Measurements from ENCODE around the gene RTCA.

Gene RTCA

DNA sequence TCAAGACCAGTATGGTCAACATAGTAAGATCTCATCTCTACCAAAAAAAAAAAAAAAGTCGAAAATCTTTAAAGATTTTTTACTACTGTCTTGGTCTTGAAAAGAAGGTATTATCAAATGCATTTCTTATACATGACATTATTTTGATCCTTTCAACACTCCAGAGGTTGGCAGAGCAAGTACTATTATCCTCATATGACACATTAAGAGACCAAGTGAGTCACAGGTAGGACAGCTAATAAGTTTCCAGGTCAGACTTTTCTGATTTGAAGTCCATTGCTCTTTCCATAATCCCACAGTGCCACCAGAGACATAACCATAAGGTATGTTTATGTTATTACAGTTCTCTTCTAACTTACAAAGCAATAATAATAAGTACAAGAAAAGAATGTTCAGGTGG lies 31.6 kb upstream of the RTCA start:
- WGBS, 2 experiments = no CpG with 5 or more reads among the region's 1 CpG
- peaks cover 10% of the 10 kb centered on the region for H3K36me3 ChIP-seq (ENCODE audit: control insufficient read depth, insufficient read depth, low read length)

DNA sequence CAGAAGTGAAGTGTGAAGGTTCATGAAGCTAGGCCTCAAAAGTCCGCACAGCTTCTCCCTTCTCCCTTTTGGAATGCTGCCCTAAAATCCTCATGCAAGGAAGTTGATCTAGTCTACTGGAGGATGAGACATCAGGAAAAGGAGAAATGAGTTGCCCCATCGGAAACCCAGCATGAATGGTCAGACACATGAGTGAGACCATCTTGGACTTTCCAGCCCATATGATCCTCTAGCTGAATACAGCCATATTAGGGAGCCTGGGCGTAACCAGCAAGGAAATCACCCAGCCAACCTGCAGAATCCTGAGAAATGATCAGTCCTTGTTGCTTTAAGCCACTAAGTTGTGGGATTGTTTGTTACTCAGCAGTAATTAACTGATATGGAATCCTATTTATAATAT lies 28.9 kb upstream of the RTCA start:
- Histone ChIP-seq H3K9me3 (ENCODE audit: control insufficient read depth, low read length) (no peaks in the 10 kb centered on the region), H3K27me3 (ENCODE audit: control insufficient read depth, insufficient read depth, low read length, poor library complexity, severe bottlenecking) (no peaks in the 10 kb centered on the region), H3K27ac (ENCODE audit: insufficient read depth, low read depth, low read length, poor library complexity, severe bottlenecking) (no peak overlapping the region), H3K4me1 (ENCODE audit: control insufficient read depth, insufficient read depth, low read length) (no peaks in the 10 kb centered on the region), H3K4me3 (ENCODE audit: insufficient read depth, low read depth, low read length) (no peak overlapping the region), H3K36me3 (ENCODE audit: control insufficient read depth, insufficient read depth, low read length) (peaks cover 10% of the 10 kb centered on the region)
- WGBS, 2 experiments = 91 to 97% methylated on average over 3 of the region's 3 CpGs

More for the DNA sequence above, 31.6 kb upstream of the RTCA start:
- Histone ChIP-seq H3K27me3 (ENCODE audit: control insufficient read depth, insufficient read depth, low read length, poor library complexity, severe bottlenecking) (no peaks in the 10 kb centered on the region), H3K27ac (ENCODE audit: insufficient read depth, low read depth, low read length, poor library complexity, severe bottlenecking) (no peak overlapping the region), H3K9me3 (ENCODE audit: control insufficient read depth, low read length) (no peaks in the 10 kb centered on the region), H3K4me1 (ENCODE audit: control insufficient read depth, insufficient read depth, low read length) (no peaks in the 10 kb centered on the region), H3K4me3 (ENCODE audit: insufficient read depth, low read depth, low read length) (no peak overlapping the region)

DNA sequence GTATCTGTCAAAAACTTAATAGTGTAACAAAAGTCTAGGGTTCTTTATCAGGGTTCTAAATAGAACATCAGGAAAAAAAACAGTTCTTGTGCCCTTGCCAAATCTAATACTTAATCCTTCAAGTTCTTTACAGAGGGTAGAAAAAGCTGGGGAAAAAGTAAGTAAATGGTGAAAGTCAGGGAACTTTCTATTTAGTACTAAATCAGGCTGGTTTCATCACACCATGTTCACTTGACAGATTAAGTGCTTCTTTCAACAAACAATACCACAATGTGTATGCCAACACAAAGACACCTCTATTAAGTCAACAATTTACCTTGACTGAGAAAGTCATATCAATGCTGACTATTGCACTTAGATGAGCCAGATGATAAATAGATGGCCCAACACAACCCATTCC lies 26.1 kb upstream of the RTCA start:
- Histone ChIP-seq H3K36me3 (ENCODE audit: control insufficient read depth, insufficient read depth, low read length) (peaks cover 7% of the 10 kb centered on the region), H3K4me1 (ENCODE audit: control insufficient read depth, insufficient read depth, low read length) (no peaks in the 10 kb centered on the region), H3K27ac (ENCODE audit: insufficient read depth, low read depth, low read length, poor library complexity, severe bottlenecking) (no peak overlapping the region), H3K27me3 (ENCODE audit: control insufficient read depth, insufficient read depth, low read length, poor library complexity, severe bottlenecking) (no peaks in the 10 kb centered on the region), H3K4me3 (ENCODE audit: insufficient read depth, low read depth, low read length) (no peak overlapping the region), H3K9me3 (ENCODE audit: control insufficient read depth, low read length) (no peaks in the 10 kb centered on the region)

DNA sequence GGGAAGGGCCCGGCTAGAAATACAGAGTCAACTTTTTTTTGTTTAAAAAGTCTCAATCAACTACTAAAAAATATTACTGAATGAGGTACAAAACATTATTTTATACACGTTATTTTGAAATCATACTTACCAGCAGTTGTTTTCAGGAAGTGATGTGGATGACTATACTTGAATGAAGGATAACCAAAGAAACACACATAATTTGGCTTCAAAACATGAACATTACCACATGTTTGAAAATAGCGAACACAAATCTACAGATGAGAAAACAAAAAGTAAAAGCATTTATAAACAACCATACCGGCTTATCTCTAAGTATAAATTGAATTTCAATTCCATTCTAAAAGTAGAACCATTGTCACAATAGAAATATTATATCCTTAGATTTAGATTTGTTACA lies 25.4 kb upstream of the RTCA start:
- H3K4me1 ChIP-seq (ENCODE audit: control insufficient read depth, insufficient read depth, low read length) = no peaks in the 10 kb centered on the region
- peaks cover 7% of the 10 kb centered on the region for H3K36me3 ChIP-seq (ENCODE audit: control insufficient read depth, insufficient read depth, low read length)
- no peaks in the 10 kb centered on the region for H3K27me3 ChIP-seq (ENCODE audit: control insufficient read depth, insufficient read depth, low read length, poor library complexity, severe bottlenecking)
- no peaks in the 10 kb centered on the region for H3K9me3 ChIP-seq (ENCODE audit: control insufficient read depth, low read length)
- no peak overlapping the region for H3K27ac ChIP-seq (ENCODE audit: insufficient read depth, low read depth, low read length, poor library complexity, severe bottlenecking)
- H3K4me3 ChIP-seq (ENCODE audit: insufficient read depth, low read depth, low read length) = no peak overlapping the region
- WGBS, 2 experiments = 90 to 99% methylated on average over 2 to 3 of the region's 4 CpGs

DNA sequence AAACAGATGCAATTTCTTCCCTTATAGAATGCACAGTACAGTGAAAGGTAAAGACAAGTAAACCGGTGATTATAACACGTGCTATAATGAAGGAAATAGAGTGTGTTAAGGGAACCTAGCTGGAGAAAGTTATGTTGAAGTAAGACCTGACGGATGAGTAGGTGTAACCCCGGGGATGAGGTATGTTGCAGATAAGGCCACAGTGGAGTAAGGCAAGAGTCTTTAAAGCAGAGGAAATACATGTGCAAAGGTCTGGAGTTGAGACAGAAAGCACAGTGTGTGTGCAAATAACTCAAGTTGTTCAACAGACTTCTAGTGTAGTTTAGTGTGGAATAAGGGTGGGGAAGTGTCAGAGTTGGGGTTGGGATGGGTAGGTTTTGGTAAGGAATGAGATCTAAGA lies 19.3 kb upstream of the RTCA start:
- no peaks in the 10 kb centered on the region for H3K27me3 ChIP-seq (ENCODE audit: control insufficient read depth, insufficient read depth, low read length, poor library complexity, severe bottlenecking)
- peaks cover 5% of the 10 kb centered on the region for H3K4me1 ChIP-seq (ENCODE audit: control insufficient read depth, insufficient read depth, low read length)
- no peaks in the 10 kb centered on the region for H3K9me3 ChIP-seq (ENCODE audit: control insufficient read depth, low read length)
- H3K36me3 ChIP-seq (ENCODE audit: control insufficient read depth, insufficient read depth, low read length) = no peaks in the 10 kb centered on the region
- H3K4me3 ChIP-seq (ENCODE audit: insufficient read depth, low read depth, low read length) = no peak overlapping the region
- H3K27ac ChIP-seq (ENCODE audit: insufficient read depth, low read depth, low read length, poor library complexity, severe bottlenecking) = no peak overlapping the region
- WGBS, 2 experiments = 90 to 93% methylated on average over 4 of the region's 4 CpGs

DNA sequence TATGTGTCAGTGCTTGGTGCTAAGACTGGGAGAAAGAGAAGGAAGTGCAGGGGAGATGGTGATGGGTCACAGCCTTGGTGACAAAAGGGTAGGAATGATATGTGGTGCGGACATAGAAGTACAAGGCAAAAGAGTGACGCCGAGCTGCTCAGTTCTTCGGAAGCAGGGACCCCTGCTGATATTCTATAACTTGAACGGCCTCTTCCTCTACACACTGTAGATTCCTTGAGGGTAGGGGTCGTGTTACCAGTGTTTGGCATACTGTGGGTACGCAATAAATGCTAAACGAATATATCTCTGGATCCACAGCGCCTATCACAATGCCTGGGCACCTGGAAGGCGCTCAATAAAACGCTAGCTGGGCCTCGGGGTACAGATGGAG lies 16.9 kb upstream of the RTCA start:
- Histone ChIP-seq H3K27ac (ENCODE audit: insufficient read depth, low read depth, low read length, poor library complexity, severe bottlenecking) (peak overlapping the region; percentile 65), H3K4me3 (ENCODE audit: insufficient read depth, low read depth, low read length) (peak overlapping the region; percentile 82), H3K36me3 (ENCODE audit: control insufficient read depth, insufficient read depth, low read length) (no peaks in the 10 kb centered on the region), H3K9me3 (ENCODE audit: control insufficient read depth, low read length) (no peaks in the 10 kb centered on the region), H3K27me3 (ENCODE audit: control insufficient read depth, insufficient read depth, low read length, poor library complexity, severe bottlenecking) (no peaks in the 10 kb centered on the region), H3K4me1 (ENCODE audit: control insufficient read depth, insufficient read depth, low read length) (peaks cover 5% of the 10 kb centered on the region)
- WGBS, 2 experiments = 2% methylated on average over 12 of the region's 12 CpGs

DNA sequence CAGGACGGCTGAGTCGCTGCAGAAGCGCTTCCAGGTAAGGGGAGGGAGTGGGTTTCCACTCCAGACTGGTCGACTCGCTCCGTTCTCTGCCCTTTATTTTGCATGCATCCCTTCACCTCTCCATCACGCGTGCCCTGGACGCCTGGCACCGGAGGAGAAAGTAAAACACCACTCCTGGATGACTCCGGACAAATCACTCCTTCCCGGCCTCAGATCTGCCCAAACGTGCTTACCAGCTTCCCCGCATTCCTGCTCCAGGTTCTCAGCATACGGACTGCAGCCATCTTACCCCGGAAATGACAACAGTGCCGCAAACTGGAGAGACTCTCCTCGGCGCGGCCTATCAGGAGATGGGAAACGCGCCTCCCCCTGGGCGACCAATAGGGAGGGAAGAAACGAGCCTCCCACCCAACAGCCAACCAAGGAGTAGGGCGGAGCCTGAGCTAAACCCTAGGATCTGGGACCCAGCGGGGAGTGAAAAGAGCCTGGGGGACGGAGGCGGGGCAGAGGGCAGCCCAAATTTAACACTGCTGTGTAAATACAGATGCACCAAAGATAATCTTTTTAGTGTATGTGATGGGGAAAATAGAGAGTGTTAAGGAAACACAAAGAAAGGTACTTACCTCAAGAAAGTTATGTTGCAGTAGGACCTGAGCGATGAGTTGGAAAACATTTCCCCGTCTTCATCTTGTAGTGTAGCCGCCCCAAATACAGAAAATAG lies 16.3 kb upstream of the RTCA start, which contains the start of gene DBT:
DBT (minus strand) TSS at position 298 of the 721 bp plus-strand sequence; CDS start at position 284, 14 bp downstream.
- H3K4me1 ChIP-seq (ENCODE audit: control insufficient read depth, insufficient read depth, low read length) = peaks cover 5% of the 10 kb centered on the region
- peak within 1 kb of the TSS; percentile 65 for H3K27ac ChIP-seq (ENCODE audit: insufficient read depth, low read depth, low read length, poor library complexity, severe bottlenecking)
- 4% methylated on average over 31 of the region's 31 CpGs for WGBS, 2 experiments
- H3K4me3 ChIP-seq (ENCODE audit: insufficient read depth, low read depth, low read length) = peak within 1 kb of the TSS; percentile 82
- no peaks in the 10 kb centered on the region for H3K27me3 ChIP-seq (ENCODE audit: control insufficient read depth, insufficient read depth, low read length, poor library complexity, severe bottlenecking)
- H3K36me3 ChIP-seq (ENCODE audit: control insufficient read depth, insufficient read depth, low read length) = no peaks in the 10 kb centered on the region
- H3K9me3 ChIP-seq (ENCODE audit: control insufficient read depth, low read length) = no peaks in the 10 kb centered on the region

DNA sequence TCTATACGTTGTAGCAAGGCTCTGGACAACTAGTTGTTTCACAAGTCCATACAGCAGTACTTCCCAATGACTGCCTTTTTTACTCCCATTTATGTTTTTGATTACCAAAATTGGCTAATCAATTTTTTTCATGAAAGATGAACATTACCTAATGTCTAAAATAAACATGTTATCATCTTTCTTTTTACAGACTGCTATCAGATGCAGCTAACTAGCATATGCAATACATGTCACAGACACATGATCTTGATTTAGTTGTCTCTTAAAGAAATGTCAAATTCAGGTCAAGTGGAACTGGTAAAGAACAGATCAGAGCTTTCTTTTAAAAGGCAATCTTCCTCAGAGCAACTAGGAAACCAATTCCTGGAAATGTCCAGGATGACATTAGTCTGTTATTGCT lies 15.8 kb upstream of the RTCA start:
- WGBS, 2 experiments = 0 to 5% methylated on average over 1 of the region's 1 CpG
- H3K4me3 ChIP-seq (ENCODE audit: insufficient read depth, low read depth, low read length) = peak overlapping the region; percentile 82
- H3K36me3 ChIP-seq (ENCODE audit: control insufficient read depth, insufficient read depth, low read length) = no peaks in the 10 kb centered on the region
- no peaks in the 10 kb centered on the region for H3K9me3 ChIP-seq (ENCODE audit: control insufficient read depth, low read length)
- peaks cover 5% of the 10 kb centered on the region for H3K4me1 ChIP-seq (ENCODE audit: control insufficient read depth, insufficient read depth, low read length)
- H3K27ac ChIP-seq (ENCODE audit: insufficient read depth, low read depth, low read length, poor library complexity, severe bottlenecking) = no peak overlapping the region
- no peaks in the 10 kb centered on the region for H3K27me3 ChIP-seq (ENCODE audit: control insufficient read depth, insufficient read depth, low read length, poor library complexity, severe bottlenecking)

DNA sequence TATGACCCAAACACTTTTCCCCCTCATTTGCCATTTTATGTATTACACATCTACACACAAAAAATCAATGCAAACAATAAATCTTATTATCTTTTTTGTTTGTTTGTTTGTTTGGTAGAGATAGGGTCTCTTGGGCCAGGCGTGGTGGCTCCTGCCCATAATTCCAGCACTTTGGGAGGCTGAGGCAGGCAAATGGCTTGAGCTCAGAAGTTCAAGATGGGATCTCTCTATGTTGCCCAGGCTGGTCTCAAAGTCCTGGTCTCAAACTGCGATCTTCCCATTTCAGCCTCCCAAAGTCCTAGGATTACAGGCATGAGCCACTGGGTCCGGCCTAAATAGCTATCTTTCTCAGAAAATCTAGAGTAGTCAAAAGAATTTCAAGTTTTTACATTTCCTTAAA lies 15.2 kb upstream of the RTCA start:
- WGBS, 2 experiments = 91 to 93% methylated on average over 3 of the region's 3 CpGs
- Histone ChIP-seq H3K9me3 (ENCODE audit: control insufficient read depth, low read length) (no peaks in the 10 kb centered on the region), H3K4me1 (ENCODE audit: control insufficient read depth, insufficient read depth, low read length) (peaks cover 5% of the 10 kb centered on the region), H3K27me3 (ENCODE audit: control insufficient read depth, insufficient read depth, low read length, poor library complexity, severe bottlenecking) (no peaks in the 10 kb centered on the region), H3K4me3 (ENCODE audit: insufficient read depth, low read depth, low read length) (no peak overlapping the region), H3K36me3 (ENCODE audit: control insufficient read depth, insufficient read depth, low read length) (no peaks in the 10 kb centered on the region), H3K27ac (ENCODE audit: insufficient read depth, low read depth, low read length, poor library complexity, severe bottlenecking) (no peak overlapping the region)

DNA sequence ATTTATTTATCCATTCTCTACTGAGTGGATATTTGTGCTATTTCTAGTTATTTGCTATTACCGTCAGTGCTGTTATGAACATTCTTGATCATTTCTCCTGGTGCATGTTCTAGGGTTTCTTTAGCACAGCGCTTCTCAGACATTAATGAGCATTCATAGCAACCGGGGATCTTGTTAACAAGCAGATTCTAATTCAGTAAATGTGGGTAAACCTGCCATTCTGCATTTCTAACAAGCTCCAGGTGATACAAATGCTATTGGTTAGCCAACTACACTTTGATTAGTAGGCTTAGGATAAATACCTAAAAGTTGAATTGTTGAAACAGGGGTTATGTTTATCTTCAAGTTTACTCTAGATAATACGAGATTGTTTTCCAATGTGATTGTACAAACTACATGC lies 13.1 kb upstream of the RTCA start:
- H3K4me1 ChIP-seq (ENCODE audit: control insufficient read depth, insufficient read depth, low read length) = peaks cover 5% of the 10 kb centered on the region
- H3K4me3 ChIP-seq (ENCODE audit: insufficient read depth, low read depth, low read length) = no peak overlapping the region
- no peaks in the 10 kb centered on the region for H3K36me3 ChIP-seq (ENCODE audit: control insufficient read depth, insufficient read depth, low read length)
- 94 to 97% methylated on average over 4 of the region's 4 CpGs for WGBS, 2 experiments
- no peaks in the 10 kb centered on the region for H3K27me3 ChIP-seq (ENCODE audit: control insufficient read depth, insufficient read depth, low read length, poor library complexity, severe bottlenecking)
- no peak overlapping the region for H3K27ac ChIP-seq (ENCODE audit: insufficient read depth, low read depth, low read length, poor library complexity, severe bottlenecking)
- H3K9me3 ChIP-seq (ENCODE audit: control insufficient read depth, low read length) = no peaks in the 10 kb centered on the region

DNA sequence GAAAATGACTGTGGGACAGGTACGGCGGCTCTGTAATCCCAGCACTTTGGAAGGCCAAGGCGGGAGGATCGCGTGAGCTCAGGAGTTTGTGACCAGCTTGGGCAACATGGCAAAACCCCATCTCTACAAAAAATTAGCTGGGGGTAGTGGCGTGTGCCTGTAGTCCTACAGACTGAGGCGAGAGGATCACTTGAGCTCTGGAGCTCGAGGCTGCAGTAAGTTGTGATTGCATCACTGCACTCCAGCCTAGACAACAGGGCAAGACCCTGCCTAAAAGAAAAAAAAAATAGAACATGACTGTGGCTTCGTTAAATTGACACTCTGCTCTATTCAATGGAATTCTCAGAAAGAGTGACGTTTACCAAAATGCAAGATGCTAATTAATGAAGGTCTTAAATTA lies 12.5 kb upstream of the RTCA start:
- WGBS, 2 experiments = 66 to 70% methylated on average over 10 of the region's 10 CpGs
- no peaks in the 10 kb centered on the region for H3K27me3 ChIP-seq (ENCODE audit: control insufficient read depth, insufficient read depth, low read length, poor library complexity, severe bottlenecking)
- peaks cover 5% of the 10 kb centered on the region for H3K4me1 ChIP-seq (ENCODE audit: control insufficient read depth, insufficient read depth, low read length)
- no peak overlapping the region for H3K27ac ChIP-seq (ENCODE audit: insufficient read depth, low read depth, low read length, poor library complexity, severe bottlenecking)
- no peaks in the 10 kb centered on the region for H3K36me3 ChIP-seq (ENCODE audit: control insufficient read depth, insufficient read depth, low read length)
- H3K4me3 ChIP-seq (ENCODE audit: insufficient read depth, low read depth, low read length) = no peak overlapping the region
- no peaks in the 10 kb centered on the region for H3K9me3 ChIP-seq (ENCODE audit: control insufficient read depth, low read length)

Measured in ectodermal cell (in vitro differentiated cells).